Activated CD4-positive, CD25-positive, alpha-beta regulatory T cell treated with anti-CD3 and anti-CD28 coated beads, Interleukin-2, amount 50 U/mL, for 72 hours (primary cell): ENCODE measurements around the gene COX19.
"Not testable (repeated sequence)": the region's sequence is repeated elsewhere in the genome, so short reads cannot be mapped to it uniquely, and the experiment has no call there.

Experiments used
- DNase-seq: peaks from one replicate; pipeline ENCODE4 v3.0.0; 2021

The COX19 gene

DNA sequence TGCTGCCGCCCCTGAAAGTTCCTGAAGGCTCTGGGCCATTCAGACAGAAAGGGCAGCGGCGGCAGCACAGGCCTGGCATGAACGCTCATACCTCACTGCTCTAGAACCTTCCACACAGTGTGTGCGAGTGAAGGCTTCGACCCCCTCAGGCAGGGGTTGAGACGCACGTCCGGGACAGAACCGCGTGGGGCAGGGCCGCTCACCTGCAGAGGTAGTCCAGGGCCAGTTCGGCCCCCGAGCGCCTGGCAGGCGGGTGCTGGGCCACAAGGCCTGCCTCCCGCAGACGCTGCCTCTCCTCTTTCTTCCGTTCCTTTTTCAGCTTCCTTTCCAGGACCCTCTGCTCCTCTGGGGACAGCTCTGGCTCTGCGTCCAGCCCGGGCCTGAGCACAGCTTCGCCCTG, 34.4 kb upstream of the COX19 start:
- no peak for DNase-seq

DNA sequence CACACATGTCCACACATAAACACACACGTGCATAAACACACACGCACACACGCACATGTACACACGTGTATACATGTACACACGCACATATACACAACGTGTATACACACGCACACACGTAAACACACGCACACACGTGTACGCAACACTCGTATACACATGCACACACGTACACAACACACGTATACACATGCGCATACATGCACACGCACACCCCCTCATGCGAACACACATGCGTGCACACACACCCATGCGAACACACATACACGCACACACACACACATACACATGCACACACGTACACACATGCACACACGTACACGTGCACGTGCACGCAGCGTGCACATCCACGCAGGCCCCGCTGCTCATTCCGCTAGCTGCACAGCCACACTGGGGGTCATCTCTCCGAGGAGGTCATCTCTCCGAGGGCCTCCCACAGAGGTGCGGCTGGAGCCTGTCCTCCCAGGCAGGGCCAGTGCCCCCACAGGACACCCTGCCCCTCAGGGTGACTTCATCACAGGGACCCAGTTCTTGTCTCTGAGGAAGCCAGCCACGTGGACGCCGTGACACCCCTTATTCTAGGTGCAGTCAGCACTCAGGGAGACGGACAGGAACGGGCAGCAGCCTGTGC, 33.5 kb upstream of the COX19 start:
- DNase-seq = no peak

DNA sequence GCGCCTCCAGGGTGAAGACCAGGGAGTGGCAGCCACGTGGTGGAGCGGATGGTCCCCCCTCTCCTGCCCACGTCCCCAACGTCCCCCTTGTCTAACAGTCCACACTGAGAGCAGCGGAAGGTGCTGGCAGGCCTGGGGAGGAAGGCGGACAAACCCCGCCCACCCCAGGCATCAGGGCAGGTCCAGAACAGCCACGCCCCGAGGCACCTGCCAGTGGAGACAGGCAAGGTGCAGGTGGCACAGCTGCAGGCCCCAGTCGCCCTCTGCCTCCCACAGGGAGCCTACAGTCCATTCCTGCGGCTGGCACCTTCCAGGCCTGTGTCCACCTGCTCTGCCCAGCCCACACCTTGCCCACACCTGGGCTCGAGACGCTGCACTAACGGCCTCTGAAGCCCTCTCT, 32.6 kb upstream of the COX19 start:
- DNase-seq = no peak

DNA sequence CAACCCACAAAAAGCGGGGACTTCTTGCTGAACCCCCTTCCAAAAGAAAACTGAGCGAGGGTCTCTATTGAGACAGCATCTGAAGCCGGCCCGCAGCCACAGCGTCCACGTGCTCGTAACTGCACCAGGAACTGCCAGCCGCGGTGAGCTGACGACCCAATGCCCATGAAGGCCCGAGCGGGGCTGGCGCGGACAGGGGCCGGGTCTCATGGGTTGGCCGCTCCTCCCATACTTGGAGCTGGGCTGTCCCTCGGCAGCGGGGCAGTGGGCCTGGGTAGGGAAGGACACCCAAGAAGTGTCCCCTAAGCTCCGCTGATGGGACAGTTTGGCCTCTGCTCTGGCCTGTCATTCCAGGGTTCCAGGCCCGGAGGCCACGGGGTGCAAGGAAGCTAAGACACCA, 30.0 kb upstream of the COX19 start:
- DNase-seq = no peak

DNA sequence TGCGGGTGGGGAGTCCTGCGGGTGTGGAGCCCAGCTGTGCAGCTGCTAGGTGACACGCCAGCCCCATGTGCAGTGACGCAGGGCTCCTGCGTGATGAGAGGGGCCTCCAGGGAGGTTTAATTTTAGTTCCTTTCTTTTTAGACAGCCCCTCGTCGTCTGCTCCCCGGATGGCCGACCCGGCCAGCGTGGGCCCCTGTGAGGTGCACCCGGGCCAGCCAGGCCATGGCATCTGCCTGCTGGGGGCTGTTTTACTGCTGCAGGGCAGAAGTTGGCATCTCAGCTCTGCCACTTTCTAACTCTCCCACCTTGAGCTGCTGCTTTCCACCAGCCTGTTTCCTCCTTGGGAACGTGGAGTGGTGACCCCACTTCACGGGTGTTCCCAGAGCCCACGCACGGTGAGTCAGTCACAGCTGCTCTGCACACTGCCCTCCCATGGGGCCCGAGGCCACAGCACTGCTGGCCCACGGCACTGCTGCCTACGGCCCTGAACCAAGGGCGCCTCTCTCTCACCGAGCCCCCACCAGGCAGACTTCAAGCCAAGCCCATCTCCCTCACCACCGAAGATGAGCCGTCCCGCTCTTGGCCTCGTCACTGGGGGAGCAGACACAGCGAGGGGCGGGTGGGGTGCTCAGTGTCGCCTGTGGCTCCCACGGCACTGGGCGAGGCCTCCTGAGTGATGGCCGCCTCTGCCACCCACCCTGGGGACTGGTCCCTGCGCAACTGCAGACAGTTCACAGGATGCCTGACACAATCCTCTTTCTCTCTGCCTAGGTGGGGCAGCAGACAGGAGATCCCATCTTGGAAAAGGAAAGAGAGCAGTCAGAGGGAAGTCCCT, 28.9 kb upstream of the COX19 start:
- no peak for DNase-seq

DNA sequence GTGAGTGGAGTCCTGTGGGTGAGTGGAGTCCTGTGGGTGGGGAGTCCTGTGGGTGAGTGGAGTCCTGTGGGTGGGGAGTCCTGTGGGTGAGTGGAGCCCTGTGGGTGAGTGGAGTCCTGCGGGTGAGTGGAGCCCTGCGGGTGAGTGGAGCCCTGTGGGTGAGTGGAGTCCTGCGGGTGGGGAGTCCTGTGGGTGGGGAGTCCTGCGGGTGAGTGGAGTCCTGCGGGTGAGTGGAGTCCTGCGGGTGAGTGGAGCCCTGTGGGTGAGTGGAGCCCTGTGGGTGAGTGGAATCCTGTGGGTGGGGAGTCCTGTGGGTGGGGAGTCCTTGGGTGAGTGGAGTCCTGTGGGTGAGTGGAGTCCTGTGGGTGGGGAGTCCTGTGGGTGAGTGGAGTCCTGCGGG, 27.1 kb upstream of the COX19 start:
- DNase-seq = not testable (repeated sequence)

DNA sequence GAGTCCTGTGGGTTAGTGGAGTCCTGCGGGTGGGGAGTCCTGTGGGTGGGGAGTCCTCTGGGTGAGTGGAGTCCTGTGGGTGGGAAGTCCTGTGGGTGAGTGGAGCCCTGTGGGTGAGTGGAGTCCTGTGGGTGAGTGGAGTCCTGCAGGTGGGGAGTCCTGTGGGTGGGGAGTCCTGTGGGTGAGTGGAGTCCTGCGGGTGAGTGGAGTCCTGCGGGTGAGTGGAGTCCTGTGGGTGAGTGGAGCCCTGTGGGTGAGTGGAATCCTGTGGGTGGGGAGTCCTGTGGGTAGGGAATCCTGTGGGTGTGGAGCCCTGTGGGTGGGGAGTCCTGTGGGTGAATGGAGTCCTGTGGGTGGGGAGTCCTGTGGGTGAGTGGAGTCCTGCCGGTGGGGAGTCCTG, 26.7 kb upstream of the COX19 start:
- DNase-seq = not testable (repeated sequence)

DNA sequence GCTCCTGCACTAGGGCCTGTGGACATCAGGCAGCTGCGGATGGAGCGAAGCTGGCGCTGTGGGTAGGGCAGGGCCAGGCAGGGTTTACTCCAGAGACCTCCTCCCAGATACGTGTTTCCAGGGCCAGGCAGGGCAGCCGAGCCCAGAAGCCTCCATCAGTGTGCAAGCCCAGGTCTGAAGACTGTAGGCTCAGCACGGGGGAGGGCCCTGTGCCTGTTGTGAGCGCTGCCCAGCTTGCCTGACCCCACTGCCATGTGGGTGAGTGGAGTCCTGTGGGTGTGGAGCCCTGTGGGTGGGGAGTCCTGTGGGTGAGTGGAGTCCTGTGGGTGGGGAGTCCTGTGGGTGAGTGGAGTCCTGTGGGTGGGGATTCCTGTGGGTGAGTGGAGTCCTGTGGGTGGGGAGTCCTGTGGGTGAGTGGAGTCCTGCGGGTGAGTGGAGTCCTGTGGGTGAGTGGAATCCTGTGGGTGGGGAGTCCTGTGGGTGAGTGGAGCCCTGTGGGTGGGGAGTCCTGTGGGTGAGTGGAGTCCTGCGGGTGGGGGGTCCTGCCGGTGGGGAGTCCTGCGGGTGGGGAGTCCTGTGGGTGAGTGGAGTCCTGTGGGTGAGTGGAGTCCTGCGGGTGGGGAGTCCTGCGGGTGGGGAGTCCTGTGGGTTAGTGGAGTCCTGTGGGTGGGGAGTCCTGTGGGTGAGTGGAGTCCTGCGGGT, 25.9 kb upstream of the COX19 start:
- not testable (repeated sequence) for DNase-seq

DNA sequence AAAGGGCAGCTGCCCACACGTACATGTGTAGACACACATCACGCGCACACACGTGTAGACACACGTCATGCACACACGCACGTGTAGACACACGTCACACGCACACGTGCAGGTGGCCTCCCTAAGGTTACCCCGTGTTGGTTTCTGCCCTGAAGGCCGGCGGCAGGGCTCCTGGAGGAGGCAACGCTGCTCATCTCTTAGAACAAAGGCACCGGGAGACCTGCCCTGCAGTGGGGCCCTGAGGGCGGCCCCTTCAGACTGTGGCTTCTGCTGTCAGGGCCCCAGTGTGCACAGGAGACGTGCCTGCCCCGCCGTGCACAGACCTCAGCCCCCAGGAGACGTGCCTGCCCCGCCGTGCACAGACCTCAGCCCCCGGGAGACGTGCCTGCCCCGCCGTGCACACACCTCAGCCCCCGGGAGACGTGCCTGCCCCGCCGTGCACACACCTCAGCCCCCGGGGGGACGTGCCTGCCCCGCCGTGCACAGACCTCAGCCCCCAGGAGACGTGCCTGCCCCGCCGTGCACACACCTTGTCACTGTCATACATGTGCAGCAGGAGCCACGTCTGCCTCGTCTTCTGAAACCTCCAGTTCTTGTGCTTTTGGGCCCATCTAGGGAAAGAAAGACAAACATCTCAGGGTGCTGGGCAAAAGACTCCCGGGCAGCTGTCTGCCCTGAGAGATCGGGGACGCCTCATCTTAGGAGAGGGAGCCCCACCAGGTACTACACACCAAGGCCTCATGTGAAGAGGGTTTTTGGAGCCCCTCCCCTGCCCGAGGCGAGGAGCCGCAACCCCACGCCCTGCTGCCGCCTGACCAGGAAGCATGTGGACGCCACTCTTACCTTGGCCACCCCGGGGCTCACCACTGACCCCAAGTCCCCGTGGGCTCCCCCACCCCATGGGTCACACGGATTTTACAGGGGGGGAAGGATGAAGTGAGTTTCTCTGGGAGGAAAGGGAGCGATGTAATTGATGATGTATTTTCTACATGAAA, 24.9 kb upstream of the COX19 start:
- DNase-seq = no peak

DNA sequence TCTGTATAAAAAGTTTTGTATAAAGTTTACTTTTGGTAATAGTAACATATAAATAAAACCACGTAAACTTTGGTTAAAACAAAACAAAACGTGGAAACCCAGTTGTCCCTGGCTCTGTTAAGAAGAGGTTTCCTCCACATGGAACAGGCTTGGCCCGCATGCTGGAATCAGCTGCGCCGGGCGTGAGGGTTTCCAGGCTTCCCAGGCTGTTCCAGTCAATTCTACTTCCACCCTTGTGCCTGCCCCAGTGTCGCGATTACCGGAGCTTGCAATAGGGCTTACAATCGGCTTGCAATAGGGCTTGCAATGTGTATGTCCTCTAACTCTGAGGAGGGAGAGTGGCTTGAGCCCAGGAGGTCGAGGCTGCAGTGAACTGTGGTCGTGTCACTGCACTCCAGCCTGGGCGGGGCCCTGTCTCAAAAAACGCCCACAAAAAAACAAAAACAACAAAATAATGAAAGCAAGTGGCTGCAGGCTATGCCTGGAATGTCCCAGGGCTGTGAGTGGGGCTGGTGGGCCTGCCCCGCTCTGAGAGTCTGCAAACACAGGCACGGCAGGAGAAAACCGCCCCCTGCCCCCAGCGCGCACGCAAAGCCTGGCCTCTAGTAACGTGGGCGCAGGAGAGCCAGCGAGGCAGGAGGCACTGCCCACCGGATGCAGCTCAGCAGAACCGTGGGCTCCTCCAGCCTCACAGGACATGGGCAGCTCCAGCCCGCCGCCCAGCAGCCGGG, 24.0 kb upstream of the COX19 start:
- DNase-seq = no peak

DNA sequence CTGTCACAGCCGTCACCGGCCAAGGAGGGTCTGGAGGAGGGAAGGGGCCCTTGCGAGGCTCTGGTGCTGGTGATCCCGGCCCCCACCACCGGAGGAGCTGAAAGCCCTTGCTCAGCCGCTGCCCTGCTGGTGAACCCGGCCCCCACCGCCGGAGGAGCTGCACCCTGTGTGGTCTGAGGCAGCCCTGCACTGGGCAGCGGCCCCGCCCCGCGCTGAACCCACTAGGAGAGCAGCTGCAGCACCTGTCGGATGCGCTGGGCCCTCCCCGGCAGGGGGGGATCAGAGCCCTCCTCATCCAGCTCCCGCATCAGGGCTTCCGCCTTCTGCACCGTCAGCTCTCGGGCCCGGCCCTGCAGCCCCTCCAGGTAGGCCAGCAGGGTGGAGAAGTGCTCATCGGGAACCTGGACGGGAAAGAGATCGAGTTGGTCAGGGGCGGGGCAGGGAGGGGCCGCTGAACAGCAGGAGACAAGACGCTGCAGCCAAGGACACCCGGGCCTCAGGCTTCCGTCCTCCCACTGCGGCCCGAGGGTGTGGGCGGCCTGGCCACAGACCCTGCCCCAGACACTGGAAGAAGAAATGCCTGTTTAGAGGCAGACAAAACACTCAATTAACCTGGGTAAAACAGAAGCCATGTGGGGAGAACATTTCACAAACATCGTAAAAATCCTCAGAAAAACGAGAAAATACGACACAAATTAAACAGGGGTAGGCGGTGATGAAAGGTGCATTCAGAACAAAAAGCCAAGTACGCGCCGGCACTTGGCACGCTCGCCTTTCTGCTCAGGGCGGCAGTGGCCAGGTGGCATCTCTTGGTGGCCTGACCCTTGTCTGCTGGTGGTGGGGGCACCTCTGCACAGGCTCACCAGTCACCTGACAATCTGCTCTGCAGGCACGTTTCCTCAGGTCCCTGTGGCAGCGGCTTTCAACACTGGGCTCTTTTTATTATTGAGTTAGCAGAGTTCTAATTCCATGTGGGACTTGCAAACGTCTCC, 22.4 kb upstream of the COX19 start:
- DNase-seq = no peak

DNA sequence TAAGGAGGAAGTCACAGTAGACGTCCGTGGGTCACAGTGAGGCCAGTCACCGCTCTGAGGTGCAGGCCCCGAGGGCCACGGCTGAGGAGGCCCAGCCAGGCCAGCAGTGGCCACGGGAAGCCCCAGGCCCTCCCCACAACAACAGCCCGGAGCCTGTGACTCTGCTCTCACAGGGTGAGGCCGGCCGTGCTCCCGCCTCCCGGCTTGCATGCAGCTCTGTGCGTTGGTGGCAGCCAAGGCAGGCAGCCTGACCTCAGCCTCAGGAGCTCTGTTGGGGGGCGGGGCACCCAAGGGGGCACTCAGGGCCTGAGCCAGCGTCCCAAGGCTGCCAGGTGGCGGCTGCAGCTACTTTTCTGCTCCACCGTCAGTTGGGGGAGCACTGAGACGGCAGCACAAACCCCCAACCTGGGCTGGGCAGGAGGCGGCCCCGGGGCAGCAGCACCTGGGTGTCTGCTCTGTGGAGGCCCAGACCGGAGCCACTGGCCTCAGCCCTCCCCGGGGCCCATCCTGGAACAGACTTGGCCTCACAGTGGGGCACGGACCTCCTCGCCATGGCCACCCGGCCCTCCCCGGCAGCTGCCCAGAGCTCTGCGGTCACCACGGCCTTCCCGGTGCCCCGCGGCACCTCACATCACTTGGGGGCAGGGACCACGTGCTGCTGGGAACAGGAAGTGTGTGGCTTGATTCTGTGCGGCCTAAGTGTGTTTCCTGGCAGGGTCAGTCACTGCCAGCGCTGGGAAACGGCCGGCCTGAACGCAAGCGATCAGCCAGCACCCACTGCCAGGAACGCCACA, 20.9 kb upstream of the COX19 start:
- DNase-seq = no peak

DNA sequence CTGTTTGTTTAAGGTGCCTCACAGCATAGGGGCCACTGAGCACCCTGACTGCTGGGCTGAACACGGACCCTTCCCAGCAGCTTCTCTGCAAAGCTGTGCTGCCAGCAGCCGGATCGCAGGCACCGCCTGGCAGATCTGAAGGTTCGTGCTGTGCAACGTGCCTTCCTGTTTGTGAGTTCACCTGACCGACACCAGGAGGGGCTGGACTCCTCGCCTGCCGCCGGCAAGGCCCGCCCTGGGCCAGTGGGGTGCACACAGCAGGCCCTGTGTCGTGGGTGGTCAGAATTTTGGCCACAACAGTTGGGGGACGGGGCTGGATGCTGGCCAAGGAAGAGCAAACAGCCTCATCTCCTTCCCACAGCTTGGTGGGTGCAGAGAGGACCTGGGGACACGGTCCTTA, 20.2 kb upstream of the COX19 start:
- DNase-seq = no peak

DNA sequence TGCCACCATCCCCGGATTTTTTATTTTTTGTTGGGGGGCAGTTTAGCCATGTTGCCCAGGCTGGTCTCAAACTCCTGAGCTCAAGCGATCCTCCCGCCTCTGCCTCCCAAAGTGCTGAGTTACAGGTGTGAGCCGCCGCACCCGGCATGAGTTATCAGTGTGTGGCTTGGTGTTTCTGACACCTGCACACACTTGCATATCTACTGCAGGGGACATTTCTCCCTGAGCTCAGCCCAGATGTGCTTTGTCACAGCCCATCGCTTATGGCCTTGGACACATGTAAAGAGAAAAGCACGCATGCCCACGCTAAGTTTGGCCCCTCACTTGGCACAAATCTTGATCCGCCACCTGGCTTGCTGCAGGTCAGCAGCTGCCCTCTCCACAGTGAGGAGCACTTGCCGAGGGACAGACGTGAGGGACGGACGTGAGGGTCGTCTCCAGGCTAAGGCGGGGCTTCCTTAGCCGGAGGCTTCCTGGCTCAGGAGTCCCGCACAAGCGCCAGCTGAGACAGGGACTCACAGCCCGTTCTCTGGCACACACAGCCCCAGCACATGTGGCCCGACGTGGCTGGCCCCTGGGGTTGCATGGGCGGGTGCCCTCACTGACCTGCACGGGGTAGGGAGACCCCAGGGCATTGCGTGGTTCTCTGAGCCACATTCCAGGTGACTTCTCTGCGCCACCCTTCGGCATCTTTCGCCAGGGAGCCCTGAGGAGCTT, 19.4 kb upstream of the COX19 start:
- no peak for DNase-seq

DNA sequence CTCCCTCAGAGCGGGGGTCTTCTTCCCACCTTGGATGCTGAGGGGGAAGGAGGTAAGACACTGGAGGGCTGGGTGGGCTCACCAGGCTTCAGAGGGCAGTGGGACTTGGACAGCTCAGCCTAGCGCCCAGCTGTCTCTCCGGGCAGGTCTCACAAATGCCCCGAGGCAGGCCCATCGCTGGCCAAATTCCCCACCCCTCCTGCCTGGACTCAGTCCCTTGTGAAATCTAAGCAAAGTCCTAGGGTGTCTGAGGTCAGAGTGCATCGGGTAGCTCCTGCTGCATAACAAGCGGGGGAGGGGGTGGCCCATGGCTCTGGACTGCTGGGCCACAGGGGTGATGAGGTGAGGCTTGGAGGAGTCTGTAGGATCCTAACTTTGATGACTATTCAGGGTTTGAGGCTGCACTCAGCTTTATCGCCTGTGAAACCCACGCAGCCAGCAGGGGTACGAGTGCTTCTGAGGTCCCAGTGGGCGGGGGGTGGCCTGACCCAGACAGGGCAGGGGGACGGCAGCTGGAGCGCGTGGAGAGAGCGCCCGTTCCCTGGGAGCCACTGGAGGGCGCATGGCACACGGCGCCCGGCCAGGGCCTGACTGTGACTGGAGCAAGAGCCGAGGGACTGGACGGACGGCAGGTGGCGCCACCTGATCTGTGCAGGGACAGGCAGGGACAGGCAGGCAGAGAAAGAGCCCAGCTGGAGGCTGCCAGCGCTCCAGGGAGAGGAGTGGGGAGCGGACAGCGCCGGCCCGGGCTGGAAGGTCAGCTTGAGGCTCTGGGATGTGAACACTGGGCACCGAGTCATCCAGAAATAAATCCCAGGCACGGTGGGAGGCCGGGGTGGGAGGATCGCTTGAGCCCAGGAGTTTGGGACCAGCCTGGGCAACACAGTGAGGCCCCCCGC, 17.6 kb upstream of the COX19 start:
- DNase-seq = peak; percentile 92

DNA sequence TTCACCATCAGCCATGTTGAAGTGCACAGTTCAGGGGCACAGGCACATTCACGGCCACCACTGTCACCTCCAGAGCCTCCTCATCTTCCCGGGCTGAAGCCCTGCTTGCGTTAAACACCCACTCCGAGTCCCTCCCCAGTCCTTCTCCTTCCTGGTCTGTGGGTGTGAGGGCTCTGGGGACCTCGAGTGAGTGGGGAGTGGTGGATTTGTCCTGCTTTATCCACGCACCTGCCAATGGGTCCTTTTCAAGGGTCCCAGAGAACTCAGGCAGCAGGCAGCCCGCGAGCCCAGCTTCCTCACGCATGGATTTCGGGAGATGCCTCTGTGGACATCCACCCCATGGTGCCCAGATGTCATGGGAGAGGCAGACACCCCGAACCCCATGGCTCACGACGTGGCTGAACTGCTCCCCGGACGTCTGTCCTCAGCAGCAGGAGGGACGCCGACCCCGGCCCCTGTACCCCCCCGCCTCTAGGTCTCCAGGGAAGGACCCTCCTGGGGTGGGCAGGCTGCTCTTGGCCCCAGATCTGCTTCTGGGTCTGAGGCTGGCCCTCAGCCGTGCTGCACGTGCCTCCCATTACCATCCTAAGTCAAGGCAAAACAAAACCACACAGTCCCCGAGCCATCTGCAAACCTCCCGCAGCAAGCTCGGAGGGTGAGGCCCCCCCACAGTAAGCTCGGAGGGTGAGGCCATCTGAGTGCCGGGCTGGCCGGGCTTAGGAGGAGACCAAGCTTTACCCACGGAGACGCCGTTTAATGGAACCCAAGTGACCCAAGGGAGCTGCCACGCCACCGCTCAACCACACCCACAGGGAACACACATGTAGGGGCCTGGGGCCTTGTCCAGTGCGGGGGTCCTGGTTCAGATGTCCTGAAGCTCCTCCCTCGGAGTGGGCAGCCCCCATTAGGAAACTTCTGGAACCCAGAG, 16.6 kb upstream of the COX19 start:
- DNase-seq = no peak
